ENCODE data around the gene PHF3.

PHF3 gene

GRCh38 chr6:63649269-63649668, 13.7 kb downstream of the PHF3 start:
- H3K4me3 ChIP-seq = no peak overlapping the region
- DNase-seq (ENCODE audit: low spot score) = no peak
- no peak overlapping the region for H3K27ac ChIP-seq
- no peak for TF ChIP-seq CTCF (IDR thresholded peaks at IDR 0.05)

GRCh38 chr6:63649847-63650265, 14.3 kb downstream of the PHF3 start:
- TF ChIP-seq CTCF (IDR thresholded peaks at IDR 0.05) = no peak
- no peak overlapping the region for H3K4me3 ChIP-seq
- DNase-seq (ENCODE audit: low spot score) = no peak
- H3K27ac ChIP-seq = no peak overlapping the region

GRCh38 chr6:63652980-63653379, 17.4 kb downstream of the PHF3 start:
- TF ChIP-seq CTCF (IDR thresholded peaks at IDR 0.05) = no peak
- no peak for DNase-seq (ENCODE audit: low spot score)
- Histone ChIP-seq H3K27ac (no peak overlapping the region), H3K4me3 (no peak overlapping the region)

- TF ChIP-seq CTCF (IDR thresholded peaks at IDR 0.05) = no peak
- Histone ChIP-seq H3K27ac (no peak overlapping the region), H3K4me3 (no peak overlapping the region)
- DNase-seq (ENCODE audit: low spot score) = no peak
These were observed 25.2 kb downstream of the PHF3 start for GRCh38 chr6:63660757-63661156.

GRCh38 chr6:63661769-63662168, 26.2 kb downstream of the PHF3 start:
- TF ChIP-seq CTCF (IDR thresholded peaks at IDR 0.05) = no peak
- no peak overlapping the region for H3K27ac ChIP-seq
- DNase-seq (ENCODE audit: low spot score) = no peak
- H3K4me3 ChIP-seq = no peak overlapping the region

- H3K27ac ChIP-seq = no peak overlapping the region
- no peak overlapping the region for H3K4me3 ChIP-seq
- no peak for DNase-seq (ENCODE audit: low spot score)
- TF ChIP-seq CTCF (IDR thresholded peaks at IDR 0.05) = no peak
These were observed 27.7 kb downstream of the PHF3 start for GRCh38 chr6:63663147-63663955.

- Histone ChIP-seq H3K4me3 (no peak overlapping the region), H3K27ac (no peak overlapping the region)
- TF ChIP-seq CTCF (IDR thresholded peaks at IDR 0.05) = no peak
- DNase-seq (ENCODE audit: low spot score) = no peak
These were observed 28.3 kb downstream of the PHF3 start for GRCh38 chr6:63663956-63664281.

Measured in coronary artery (tissue), 2 donors.